Gastrocnemius medialis (tissue), 4 donors: ENCODE measurements around the gene ADAR. TPM values are rescaled to one million over a fixed set of nuclear protein-coding genes. Genes with fewer than 3 reads are reported as not detected.

Experiments used
- ATAC-seq, 2 donors: fragments of 150-250 bp; one replicate each; pipeline ENCODE4 v1.9.1; 2016
- DNase-seq, 2 donors: peaks; one replicate each; pipeline ENCODE4 v3.0.0-alpha.2; 2019
- H3K27ac ChIP-seq, 4 donors: fragments of 200-600 bp; sonication (generic); 1 replicate in 1 of 4; 2 replicates in 3 of 4; pipeline ENCODE4 v1.5.1; 2016 to 2018; ENCODE audit warnings: mild to moderate bottlenecking in 2 of 4, moderate library complexity in 1 of 4
- H3K27me3 ChIP-seq, 3 donors: fragments of 200-600 bp; sonication (generic) in 2 of 3; 1 replicate in 1 of 3; 2 replicates in 2 of 3; pipeline versions ENCODE4 v1.5.1 to v1.6.0; 2016 to 2019; ENCODE audit warnings: mild to moderate bottlenecking in 1 of 3, moderate library complexity in 1 of 3
- H3K36me3 ChIP-seq, 2 donors: fragments of 200-600 bp; sonication (generic) in 1 of 2; one replicate each; pipeline ENCODE4 v1.5.1; 2017 to 2018
- H3K4me1 ChIP-seq, 2 donors: fragments of 200-600 bp; sonication (generic) in 1 of 2; one replicate each; pipeline ENCODE4 v1.5.1; 2016 to 2017; ENCODE audit warnings: mild to moderate bottlenecking in 2 of 2
- H3K4me3 ChIP-seq, 4 donors: fragments of 200-600 bp; sonication (generic) in 3 of 4; 1 replicate in 1 of 4; 2 replicates in 3 of 4; pipeline ENCODE4 v1.5.1; 2016 to 2019; ENCODE audit warnings: mild to moderate bottlenecking in 2 of 4
- H3K9me3 ChIP-seq, 3 donors: fragments of 200-600 bp; sonication (generic) in 2 of 3; 1 replicate in 1 of 3; 2 replicates in 2 of 3; pipeline ENCODE4 v1.5.1; 2016 to 2019
- CTCF ChIP-seq, 5 experiments: fragments of 450-650 bp in 3 of 5; fragments of 200-600 bp in 2 of 5; sonication (generic) in 2 of 5; IDR thresholded peaks in 4 of 5; conservative IDR thresholded peaks in 1 of 5; 1 replicate in 4 of 5; 2 replicates in 1 of 5; pipeline ENCODE4 v1.5.1; 2016 to 2019; ENCODE audit warnings: antibody characterized with exemption in 5 of 5, mild to moderate bottlenecking in 3 of 5, moderate library complexity in 3 of 5
- POLR2A ChIP-seq, 2 donors: fragments of 450-650 bp; IDR thresholded peaks; one replicate each; pipeline ENCODE4 v1.6.1; 2017; ENCODE audit warnings: antibody characterized with exemption in 2 of 2, mild to moderate bottlenecking in 2 of 2, moderate library complexity in 2 of 2
- in situ Hi-C, 4 donors: fragments of 200-750 bp; cut with MboI; loops; one replicate each; pipeline versions ENCODE4 v1.15.0 to v1.8.0; 2017; ENCODE audit warnings: low sequenced_read_pairs in 4 of 4
- intact Hi-C: fragments of 100-400 bp; cut with DNase I; formaldehyde crosslinking; loops from one replicate; pipeline ENCODE4 v1.15.1; 2023; ENCODE audit warnings: low total_unique reads
- total RNA-seq, 4 donors: library from RNA; depleted of rRNA; stranded (reverse); fragments of >200 nt; gene quantifications; one replicate each; pipeline versions ENCODE4 v1.1.0 to v1.2.3, GENCODE V29; 2016

Gene ADAR
- total RNA-seq, 4 donors from 2014 or later = 16.4 to 38.4 (median 19.0) TPM

- in situ Hi-C loops = no loop called here
- intact Hi-C loops = loop anchor here (1.0 kb wide), 1 partner anchor 20 kb away; the partner anchor contains the start of gene ADAR
- ATAC-seq = peak; percentile 16 to 39
Measured at GRCh38 chr1:154628121-154628405, 20.1 kb upstream of the ADAR start.

GRCh38 chr1:154627257-154628120 lies 19.5 kb upstream of the ADAR start:
- peaks cover 0 to 7% (median 0%) of the 10 kb centered on the region in 3 donors for H3K9me3 ChIP-seq
- no peaks in the 10 kb centered on the region for H3K36me3 ChIP-seq
- H3K27ac ChIP-seq = peak overlapping the region; percentile 82 to 89 (median 84)
- ATAC-seq (peak; percentile 79 to 83), DNase-seq (peak; percentile 71 to 80)
- intact Hi-C loops = loop anchor here (1.0 to 2.0 kb wide), 2 partner anchors 19 to 69 kb away; partner anchors contain the start of genes ADAR and UBE2Q1
- in situ Hi-C loops = no loop called here
- peaks cover 13 to 19% of the 10 kb centered on the region in 2 donors for H3K4me1 ChIP-seq
- H3K27me3 ChIP-seq = no peaks in the 10 kb centered on the region
- H3K4me3 ChIP-seq = peak overlapping the region; percentile 91 to 100 (median 95)
- TF ChIP-seq CTCF (IDR thresholded peaks at IDR 0.05 in 4 of 5, conservative IDR thresholded peaks at IDR 0.05 in 1 of 5) = no peak
- no peak for TF ChIP-seq POLR2A (IDR thresholded peaks at IDR 0.05)

More at GRCh38 chr1:154628121-154628405, 20.1 kb upstream of the ADAR start:
- Histone ChIP-seq H3K27ac (peak overlapping the region; percentile 82 to 89 (median 84)), H3K9me3 (peaks cover 0 to 7% (median 0%) of the 10 kb centered on the region in 3 donors), H3K4me1 (peaks cover 13 to 18% of the 10 kb centered on the region in 2 donors), H3K4me3 (peak overlapping the region; percentile 91 to 100 (median 95)), H3K36me3 (no peaks in the 10 kb centered on the region), H3K27me3 (no peaks in the 10 kb centered on the region)
- no peak for DNase-seq
- TF ChIP-seq CTCF (IDR thresholded peaks at IDR 0.05 in 4 of 5, conservative IDR thresholded peaks at IDR 0.05 in 1 of 5) (no peak), POLR2A (IDR thresholded peaks at IDR 0.05) (no peak)

DNA sequence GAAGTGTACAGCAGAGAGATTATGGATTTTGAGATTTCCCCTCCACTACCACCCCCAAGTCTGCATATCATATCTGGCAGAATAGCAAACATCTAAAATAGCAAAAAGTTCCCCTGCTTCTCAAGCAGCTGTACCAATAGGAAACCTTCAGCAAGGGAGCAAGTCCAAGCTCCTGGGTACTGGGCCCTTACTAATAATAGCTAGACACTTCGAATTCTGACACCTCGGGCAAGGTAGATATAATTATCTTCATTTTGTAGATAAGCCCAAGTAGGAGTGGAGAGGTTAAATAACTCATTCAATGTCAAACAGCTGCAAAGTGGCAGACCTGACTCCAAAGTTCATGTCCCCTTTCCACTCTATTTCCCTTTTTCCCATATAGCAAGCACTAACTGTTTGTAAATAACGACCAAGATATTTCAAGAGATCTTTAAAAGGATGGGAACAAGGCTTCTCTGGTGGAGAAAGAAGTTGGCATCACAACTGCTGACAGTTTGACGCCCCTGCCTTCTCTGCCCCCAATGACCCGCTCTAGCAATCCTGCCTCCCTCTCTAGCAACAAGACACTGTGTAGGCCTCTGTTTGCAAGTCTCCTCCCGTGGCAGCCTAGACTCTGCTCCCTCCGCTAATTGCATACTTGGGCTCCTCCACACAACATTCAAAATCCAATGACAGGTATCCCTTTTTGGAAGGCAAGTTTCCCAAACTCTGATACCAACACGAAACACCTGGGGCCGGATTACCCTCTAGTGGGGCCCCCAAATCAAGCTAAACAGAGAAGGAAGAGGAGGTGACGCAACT lies 18.7 kb upstream of the ADAR start:
- peaks cover 0 to 7% (median 0%) of the 10 kb centered on the region in 3 donors for H3K9me3 ChIP-seq
- no peaks in the 10 kb centered on the region for H3K27me3 ChIP-seq
- in situ Hi-C loops (no loop called here), intact Hi-C loops (loop anchor here (2.0 kb wide), 1 partner anchor 68 kb away; the partner anchor contains the start of gene UBE2Q1)
- DNase-seq = no peak
- ATAC-seq = peak in 1 of 2 donors; percentile 37
- peaks cover 13 to 22% of the 10 kb centered on the region in 2 donors for H3K4me1 ChIP-seq
- TF ChIP-seq POLR2A (IDR thresholded peaks at IDR 0.05) = no peak
- TF ChIP-seq CTCF (IDR thresholded peaks at IDR 0.05 in 4 of 5, conservative IDR thresholded peaks at IDR 0.05 in 1 of 5) = no peak
- H3K36me3 ChIP-seq = no peaks in the 10 kb centered on the region
- peak overlapping the region; percentile 82 to 89 (median 84) for H3K27ac ChIP-seq
- H3K4me3 ChIP-seq = peak overlapping the region; percentile 91 to 100 (median 95)

GRCh38 chr1:154624746-154625643 lies 17.0 kb upstream of the ADAR start:
- no peak for TF ChIP-seq POLR2A (IDR thresholded peaks at IDR 0.05)
- no peak for TF ChIP-seq CTCF (IDR thresholded peaks at IDR 0.05 in 4 of 5, conservative IDR thresholded peaks at IDR 0.05 in 1 of 5)
- DNase-seq (no peak), ATAC-seq (no peak)
- H3K9me3 ChIP-seq = peaks cover 0 to 7% (median 0%) of the 10 kb centered on the region in 3 donors
- no peak overlapping the region for H3K4me3 ChIP-seq
- no peaks in the 10 kb centered on the region for H3K36me3 ChIP-seq
- in situ Hi-C loops = no loop called here
- peaks cover 13 to 26% of the 10 kb centered on the region in 2 donors for H3K4me1 ChIP-seq
- H3K27me3 ChIP-seq = no peaks in the 10 kb centered on the region
- intact Hi-C loops = no loop called here
- H3K27ac ChIP-seq = no peak overlapping the region
